OCI-LY3 (cell line): Measurements from ENCODE around the gene SLC2A4.
A peak's percentile ranks its signal among the peaks of the same experiment; 100 is the strongest.

Source experiments
- H2AFZ ChIP-seq: fragments of 200-600, 300-600 bp; shearing (Covaris generic); 2 replicates; pipeline ENCODE4 v1.6.0; 2014; ENCODE audit warnings: antibody characterized with exemption, low read depth, low read length
- H3K27ac ChIP-seq: fragments of 200-600, 300-600 bp; sonication (generic); 2 replicates; pipeline ENCODE4 v1.5.1; 2014; ENCODE audit warnings: mild to moderate bottlenecking, low read length, moderate library complexity, mixed read lengths
- H3K27me3 ChIP-seq: fragments of 200-600, 300-600 bp; sonication (generic); 2 replicates; pipeline ENCODE4 v1.6.1; 2014; ENCODE audit warnings: low read depth, low read length, mixed read lengths
- H3K36me3 ChIP-seq: fragments of 200-600, 300-600 bp; sonication (generic); replicated peaks from 2 replicates; pipeline ENCODE3; 2014; ENCODE audit warnings: low read depth, low read length, mixed read lengths
- H3K4me1 ChIP-seq: fragments of 300-600, 200-600 bp; sonication (generic); 2 replicates; pipeline ENCODE4 v1.6.1; 2014; ENCODE audit warnings: low read length, mixed read lengths
- H3K4me2 ChIP-seq: fragments of 200-600, 300-600 bp; sonication (generic); 2 replicates; pipeline ENCODE4 v1.6.1; 2014; ENCODE audit warnings: low read length, mixed read lengths
- H3K4me3 ChIP-seq: fragments of 300-600, 200-600 bp; sonication (generic); 2 replicates; pipeline ENCODE4 v1.5.1; 2014; ENCODE audit warnings: antibody characterized with exemption, mild to moderate bottlenecking, low read length, moderate library complexity
- H3K79me2 ChIP-seq: fragments of 300-600, 200-600 bp; shearing (Covaris generic); 2 replicates; pipeline ENCODE4 v1.6.1; 2014; ENCODE audit warnings: mild to moderate bottlenecking, low read length, mixed read lengths
- H3K9ac ChIP-seq: fragments of 300-600, 200-600 bp; shearing (Covaris generic); 2 replicates; pipeline ENCODE4 v1.6.0; 2014; ENCODE audit warnings: mild to moderate bottlenecking, low read length, moderate library complexity
- H3K9me3 ChIP-seq: fragments of 200-600, 300-600 bp; shearing (Covaris generic); 2 replicates; pipeline ENCODE4 v1.6.1; 2014; ENCODE audit warnings: low read length, mixed read lengths; ENCODE audit not compliant: insufficient read depth
- H4K20me1 ChIP-seq: fragments of 200-600, 300-600 bp; sonication (generic); 2 replicates; pipeline ENCODE4 v1.6.1; 2016; ENCODE audit warnings: low read length, mixed read lengths; ENCODE audit not compliant: insufficient read depth
- CTCF ChIP-seq: fragments of 200-600, 300-600 bp; sonication (generic); IDR thresholded peaks from 2 replicates; pipeline ENCODE4 v1.5.1; 2014; ENCODE audit warnings: antibody characterized with exemption, low read length, low read depth
- EZH2phosphoT487 ChIP-seq: fragments of 200-600 bp; shearing (Covaris generic); IDR thresholded peaks from 2 replicates; pipeline ENCODE4 v1.6.1; 2018; ENCODE audit warnings: antibody characterized with exemption, mixed run types, low read depth

Gene SLC2A4

GRCh38 chr17:7250695-7251627 is 30.6 kb upstream of the SLC2A4 start:
- H3K4me1 ChIP-seq = peaks cover 16% of the 10 kb centered on the region
- peaks cover 8% of the 10 kb centered on the region for H4K20me1 ChIP-seq
- TF ChIP-seq CTCF (no peak), EZH2phosphoT487 (no peak)
- H3K27me3 ChIP-seq = no peaks in the 10 kb centered on the region
- H3K4me2 ChIP-seq = peak overlapping the region; percentile 95
- no peaks in the 10 kb centered on the region for H3K9me3 ChIP-seq
- peaks cover 67% of the 10 kb centered on the region for H3K79me2 ChIP-seq
- H3K36me3 ChIP-seq = peaks cover 16% of the 10 kb centered on the region
- H3K4me3 ChIP-seq = peak overlapping the region; percentile 98
- no peak overlapping the region for H2AFZ ChIP-seq
- H3K9ac ChIP-seq = peak overlapping the region; percentile 98
- H3K27ac ChIP-seq = peak overlapping the region; percentile 94

GRCh38 chr17:7251661-7252175 is 29.8 kb upstream of the SLC2A4 start, which contains the start of gene CTDNEP1:
Gene CTDNEP1 (minus strand): TSS chr17:7251734. CDS start chr17:7251296, 438 bp downstream.
- H3K36me3 ChIP-seq = peaks cover 16% of the 10 kb centered on the region
- H3K79me2 ChIP-seq = peaks cover 59% of the 10 kb centered on the region
- no peaks in the 10 kb centered on the region for H3K9me3 ChIP-seq
- H4K20me1 ChIP-seq = peaks cover 8% of the 10 kb centered on the region
- peak within 1 kb of the TSS; percentile 98 for H3K4me2 ChIP-seq
- peaks cover 16% of the 10 kb centered on the region for H3K4me1 ChIP-seq
- peak within 1 kb of the TSS; percentile 98 for H3K4me3 ChIP-seq
- H3K9ac ChIP-seq = peak within 1 kb of the TSS; percentile 98
- peak within 1 kb of the TSS; percentile 94 for H3K27ac ChIP-seq
- H2AFZ ChIP-seq = peak within 1 kb of the TSS; percentile 75
- no peaks in the 10 kb centered on the region for H3K27me3 ChIP-seq
- TF ChIP-seq EZH2phosphoT487 = no peak
- TF ChIP-seq CTCF = no peak

GRCh38 chr17:7252176-7253043 is 29.1 kb upstream of the SLC2A4 start, which contains the start of gene ELP5:
Gene ELP5 (plus strand): TSS chr17:7252215. CDS start chr17:7252551, 336 bp downstream.
- H3K9ac ChIP-seq = peak within 1 kb of the TSS; percentile 98
- no peaks in the 10 kb centered on the region for H3K27me3 ChIP-seq
- H3K9me3 ChIP-seq = no peaks in the 10 kb centered on the region
- no peak for TF ChIP-seq EZH2phosphoT487
- peak; percentile 38 for TF ChIP-seq CTCF
- H2AFZ ChIP-seq = peak within 1 kb of the TSS; percentile 75
- H3K36me3 ChIP-seq = peaks cover 16% of the 10 kb centered on the region
- H3K4me2 ChIP-seq = peak within 1 kb of the TSS; percentile 98
- peak within 1 kb of the TSS; percentile 98 for H3K4me3 ChIP-seq
- peak within 1 kb of the TSS; percentile 94 for H3K27ac ChIP-seq
- peaks cover 16% of the 10 kb centered on the region for H3K4me1 ChIP-seq
- H3K79me2 ChIP-seq = peaks cover 53% of the 10 kb centered on the region
- H4K20me1 ChIP-seq = peaks cover 8% of the 10 kb centered on the region
